Gastroesophageal sphincter (tissue), 3 donors: ENCODE measurements around the gene CELSR3.

Experiments
- EP300 ChIP-seq: sonication (generic); formaldehyde crosslinking; IDR thresholded peaks from one replicate; pipeline ENCODE4 v1.6.1; 2017; ENCODE audit warnings: antibody characterized with exemption, mild to moderate bottlenecking
- POLR2A ChIP-seq, 2 donors: fragments of 450-650 bp; IDR thresholded peaks; one replicate each; pipeline ENCODE4 v1.6.1; 2017; ENCODE audit warnings: antibody characterized with exemption in 2 of 2, mild to moderate bottlenecking in 2 of 2, moderate library complexity in 1 of 2
- TF ChIP-seq, protein P1 (sequence below), 4 experiments: fragments of 200-600 bp in 2 of 4; fragments of 450-650 bp in 2 of 4; sonication (generic) in 1 of 4; IDR thresholded peaks; one replicate each; pipeline ENCODE4 v1.5.1; 2017 to 2019; ENCODE audit warnings: antibody characterized with exemption in 4 of 4, mild to moderate bottlenecking in 2 of 4, moderate library complexity in 2 of 4

- TF ChIP-seq POLR2A (IDR thresholded peaks at IDR 0.05) (no peak), EP300 (no peak)
- TF ChIP-seq, protein P1, sequence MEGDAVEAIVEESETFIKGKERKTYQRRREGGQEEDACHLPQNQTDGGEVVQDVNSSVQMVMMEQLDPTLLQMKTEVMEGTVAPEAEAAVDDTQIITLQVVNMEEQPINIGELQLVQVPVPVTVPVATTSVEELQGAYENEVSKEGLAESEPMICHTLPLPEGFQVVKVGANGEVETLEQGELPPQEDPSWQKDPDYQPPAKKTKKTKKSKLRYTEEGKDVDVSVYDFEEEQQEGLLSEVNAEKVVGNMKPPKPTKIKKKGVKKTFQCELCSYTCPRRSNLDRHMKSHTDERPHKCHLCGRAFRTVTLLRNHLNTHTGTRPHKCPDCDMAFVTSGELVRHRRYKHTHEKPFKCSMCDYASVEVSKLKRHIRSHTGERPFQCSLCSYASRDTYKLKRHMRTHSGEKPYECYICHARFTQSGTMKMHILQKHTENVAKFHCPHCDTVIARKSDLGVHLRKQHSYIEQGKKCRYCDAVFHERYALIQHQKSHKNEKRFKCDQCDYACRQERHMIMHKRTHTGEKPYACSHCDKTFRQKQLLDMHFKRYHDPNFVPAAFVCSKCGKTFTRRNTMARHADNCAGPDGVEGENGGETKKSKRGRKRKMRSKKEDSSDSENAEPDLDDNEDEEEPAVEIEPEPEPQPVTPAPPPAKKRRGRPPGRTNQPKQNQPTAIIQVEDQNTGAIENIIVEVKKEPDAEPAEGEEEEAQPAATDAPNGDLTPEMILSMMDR (IDR thresholded peaks at IDR 0.05), result no peak
These were observed 21.3 kb upstream of the CELSR3 start for GRCh38 chr3:48684054-48684349.
